H1 (cell line): ENCODE results near the gene BARX2. TPM values are rescaled to one million over a fixed set of nuclear protein-coding genes. Genes with fewer than 3 reads are reported as not detected.

Source experiments
- CBX8 ChIP-seq: fragments of 300-800, 300-1000 bp; sonication (generic); IDR thresholded peaks from 2 replicates; pipeline ENCODE4 v1.7.1; 2016; ENCODE audit warnings: low read depth, low read length, borderline replicate concordance
- CHD7 ChIP-seq: fragments of 300-600 bp; sonication (generic); IDR thresholded peaks from 2 replicates; pipeline ENCODE4 v1.7.1; 2012; ENCODE audit warnings: low read length, moderate library complexity, mild to moderate bottlenecking, inconsistent platforms; ENCODE audit not compliant: insufficient replicate concordance
- CTBP2 ChIP-seq: IDR thresholded peaks from 2 replicates; pipeline ENCODE4 v1.7.0; 2011; ENCODE audit warnings: borderline replicate concordance, mild to moderate bottlenecking, moderate library complexity, mixed read lengths, low read length; ENCODE audit not compliant: insufficient read depth, insufficient read length
- EGR1 ChIP-seq: IDR thresholded peaks from 2 replicates; pipeline ENCODE4 v1.6.1; 2011; ENCODE audit warnings: low read depth, low read length, borderline replicate concordance
- EZH2 ChIP-seq: fragments of 200-600 bp; sonication (generic); IDR thresholded peaks from 2 replicates; pipeline ENCODE4 v1.7.1; 2012; ENCODE audit warnings: low read depth, mild to moderate bottlenecking, moderate library complexity, low read length, inconsistent platforms; ENCODE audit not compliant: severe bottlenecking
- GABPA ChIP-seq: IDR thresholded peaks from 2 replicates; pipeline ENCODE4 v1.6.1; 2011; ENCODE audit warnings: mild to moderate bottlenecking, low read length, moderate library complexity, borderline replicate concordance; ENCODE audit not compliant: insufficient read depth
- RAD21 ChIP-seq, 2 experiments: IDR thresholded peaks in 1 of 2; conservative IDR thresholded peaks in 1 of 2; 2 replicates each; pipeline ENCODE4 v1.6.1; 2011; ENCODE audit warnings: low read depth in 2 of 2, low read length in 2 of 2, improper control_type of control experiment in 1 of 2, inconsistent platforms in 1 of 2, mild to moderate bottlenecking in 1 of 2, moderate library complexity in 1 of 2
- SIRT6 ChIP-seq: IDR thresholded peaks from one replicate; pipeline ENCODE4 v1.7.1; 2012; ENCODE audit warnings: low read length, inconsistent platforms
- ZNF274 ChIP-seq: IDR thresholded peaks from 2 replicates; pipeline ENCODE4 v1.7.0; 2012; ENCODE audit warnings: low read length, borderline replicate concordance; ENCODE audit errors: extremely low read depth
- polyA plus RNA-seq, 7 experiments: library from polyadenylated mRNA; depleted of rRNA in 3 of 7; stranded (reverse) in 5 of 7; unstranded in 2 of 7; fragments of >200 nt in 5 of 7; fragments of 200-250 nt in 2 of 7; gene quantifications; 1 replicate in 5 of 7; 2 replicates in 1 of 7; 4 replicates in 1 of 7; pipeline versions ENCODE4 v1.2.1 to v1.2.3, GENCODE V29; 2011 to 2013; ENCODE audit warnings: missing spikeins in 2 of 7, mixed read lengths in 2 of 7
- total RNA-seq: library from RNA; stranded (reverse); fragmentation: NEBNext Ultra II Directional; extraction: Animal tissue kit (Norgen Biotek cat#: 25700); gene quantifications from 2 replicates; pipeline ENCODE4 v1.2.1, GENCODE V29; 2021

Gene BARX2
- total and polyA plus RNA-seq, 2 of the 8 experiments (the other 6 are each of a cell fraction or from before 2014, with no cell fraction given) = not detected

- no peak for TF ChIP-seq CHD7
- no peak for TF ChIP-seq CTBP2
- no peak for TF ChIP-seq GABPA
- no peak for TF ChIP-seq ZNF274
- no peak for TF ChIP-seq CBX8
- TF ChIP-seq EZH2 = peak; percentile 96
- TF ChIP-seq SIRT6 = no peak
- TF ChIP-seq RAD21 (IDR thresholded peaks at IDR 0.05 in 1 of 2, conservative IDR thresholded peaks at IDR 0.05 in 1 of 2; ENCODE audit: low read depth in 2 of 2, low read length in 2 of 2) = no peak
- no peak for TF ChIP-seq EGR1
These were observed 2.8 kb upstream of the BARX2 start (continued) for GRCh38 chr11:129372609-129373488.
